Measurements from ENCODE around the gene CDK17. TPM values are rescaled to one million over a fixed set of nuclear protein-coding genes. Genes with fewer than 3 reads are reported as not detected.
A peak's percentile ranks its signal among the peaks of the same experiment; 100 is the strongest.

Gene CDK17
- total and polyA plus RNA-seq, 2 donors (not counting 1 experiment from before 2014, with no cell fraction given), result 15.6 to 87.8 TPM

- Histone ChIP-seq H3K79me2 (ENCODE audit: control insufficient read depth, insufficient read depth, low read length) (peaks cover 99% of the 10 kb centered on the region), H3K36me3 (replicated peaks in 1 of 2; ENCODE audit: control extremely low read depth in 1 of 2, control insufficient read depth in 1 of 2, extremely low read depth in 1 of 2, insufficient read depth in 2 of 2, low read length in 1 of 2) (no peaks in the 10 kb centered on the region), H3K4me2 (replicated peaks; ENCODE audit: low read depth, low read length, poor library complexity, severe bottlenecking) (peak overlapping the region; percentile 7), H4K20me1 (ENCODE audit: control insufficient read depth, insufficient read depth, low read length, poor library complexity, severe bottlenecking) (peaks cover 89% of the 10 kb centered on the region), H3K4me3 (ENCODE audit: control extremely low read depth in 1 of 5, extremely low read depth in 1 of 5, insufficient read depth in 1 of 5, low read depth in 2 of 5, low read length in 4 of 5) (no peak overlapping the region), H3K27ac (ENCODE audit: low read length in 2 of 2) (peak overlapping the region in 1 of 2 donors; percentile 31), H2AFZ (ENCODE audit: insufficient read depth, low read depth, low read length, poor library complexity, severe bottlenecking) (no peak overlapping the region), H3K27me3 (replicated peaks in 1 of 4; ENCODE audit: control extremely low read depth in 1 of 4, control insufficient read depth in 3 of 4, insufficient read depth in 4 of 4, low read length in 3 of 4) (no peaks in the 10 kb centered on the region), H3K9ac (ENCODE audit: low read length) (no peak overlapping the region), H3K9me3 (ENCODE audit: control extremely low read depth in 1 of 3, control insufficient read depth in 2 of 3, insufficient read depth in 1 of 3, low read length in 2 of 3) (peaks cover 0 to 4% (median 0%) of the 10 kb centered on the region in 3 donors), H3K4me1 (ENCODE audit: control insufficient read depth in 2 of 2, insufficient read depth in 2 of 2, low read length in 2 of 2) (peaks cover 20 to 23% of the 10 kb centered on the region in 2 donors)
- no peaks in the 10 kb centered on the region for H3K27me3 Mint-ChIP-seq
- ATAC-seq (ENCODE audit: low read depth) (no peak), DNase-seq (no peak)
- intact Hi-C loops (cut with micrococcal nuclease), result no loop called here
- peak overlapping the region; percentile 71 for H3K27ac Mint-ChIP-seq
- no peaks in the 10 kb centered on the region for H3K9me3 Mint-ChIP-seq (ENCODE audit: insufficient read depth)
- H3K4me3 Mint-ChIP-seq, result peak overlapping the region; percentile 13
- POLR2A ChIA-PET, result no interaction called here
- peaks cover 67% of the 10 kb centered on the region for H3K4me1 Mint-ChIP-seq
- 17% methylated on average over 2 of the region's 2 CpGs for WGBS (ENCODE audit: insufficient coverage)
- CTCF ChIA-PET, result no interaction called here
- TF ChIP-seq EZH2 (IDR thresholded peaks at IDR 0.05; ENCODE audit: borderline replicate concordance, insufficient read depth, low read depth, low read length, poor library complexity, severe bottlenecking), result no peak
- TF ChIP-seq, protein P1, sequence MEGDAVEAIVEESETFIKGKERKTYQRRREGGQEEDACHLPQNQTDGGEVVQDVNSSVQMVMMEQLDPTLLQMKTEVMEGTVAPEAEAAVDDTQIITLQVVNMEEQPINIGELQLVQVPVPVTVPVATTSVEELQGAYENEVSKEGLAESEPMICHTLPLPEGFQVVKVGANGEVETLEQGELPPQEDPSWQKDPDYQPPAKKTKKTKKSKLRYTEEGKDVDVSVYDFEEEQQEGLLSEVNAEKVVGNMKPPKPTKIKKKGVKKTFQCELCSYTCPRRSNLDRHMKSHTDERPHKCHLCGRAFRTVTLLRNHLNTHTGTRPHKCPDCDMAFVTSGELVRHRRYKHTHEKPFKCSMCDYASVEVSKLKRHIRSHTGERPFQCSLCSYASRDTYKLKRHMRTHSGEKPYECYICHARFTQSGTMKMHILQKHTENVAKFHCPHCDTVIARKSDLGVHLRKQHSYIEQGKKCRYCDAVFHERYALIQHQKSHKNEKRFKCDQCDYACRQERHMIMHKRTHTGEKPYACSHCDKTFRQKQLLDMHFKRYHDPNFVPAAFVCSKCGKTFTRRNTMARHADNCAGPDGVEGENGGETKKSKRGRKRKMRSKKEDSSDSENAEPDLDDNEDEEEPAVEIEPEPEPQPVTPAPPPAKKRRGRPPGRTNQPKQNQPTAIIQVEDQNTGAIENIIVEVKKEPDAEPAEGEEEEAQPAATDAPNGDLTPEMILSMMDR (IDR thresholded peaks at IDR 0.05), result no peak
These were observed 13.4 kb downstream of the CDK17 start for GRCh38 chr12:96386794-96387193.

- Mint-ChIP-seq H3K27me3 (no peaks in the 10 kb centered on the region), H3K9me3 (ENCODE audit: insufficient read depth) (no peaks in the 10 kb centered on the region), H3K4me1 (peaks cover 67% of the 10 kb centered on the region), H3K4me3 (no peak overlapping the region), H3K27ac (no peak overlapping the region)
- intact Hi-C loops (cut with micrococcal nuclease), result no loop called here
- no peaks in the 10 kb centered on the region for H3K36me3 ChIP-seq (replicated peaks in 1 of 2; ENCODE audit: control extremely low read depth in 1 of 2, control insufficient read depth in 1 of 2, extremely low read depth in 1 of 2, insufficient read depth in 2 of 2, low read length in 1 of 2)
- no peak for ATAC-seq (ENCODE audit: low read depth)
- no peak overlapping the region for H3K9ac ChIP-seq (ENCODE audit: low read length)
- no peak for DNase-seq
- no peak overlapping the region for H3K4me2 ChIP-seq (replicated peaks; ENCODE audit: low read depth, low read length, poor library complexity, severe bottlenecking)
- no peaks in the 10 kb centered on the region for H3K27me3 ChIP-seq (replicated peaks in 1 of 4; ENCODE audit: control extremely low read depth in 1 of 4, control insufficient read depth in 3 of 4, insufficient read depth in 4 of 4, low read length in 3 of 4)
- ChIA-PET CTCF (interaction anchor here (1.1 kb wide), 2 partner anchors 16 to 91 kb away, joined by 3 to 4 read pairs; partner anchors contain the start of gene CDK17), POLR2A (interaction anchor here (0.5 kb wide), 1 partner anchor 577 kb away, joined by 9 read pairs; no protein-coding TSS in a partner anchor)
- no peak for TF ChIP-seq EZH2 (IDR thresholded peaks at IDR 0.05; ENCODE audit: borderline replicate concordance, insufficient read depth, low read depth, low read length, poor library complexity, severe bottlenecking)
- TF ChIP-seq, protein P1 (IDR thresholded peaks at IDR 0.05), result no peak
- peaks cover 99% of the 10 kb centered on the region for H3K79me2 ChIP-seq (ENCODE audit: control insufficient read depth, insufficient read depth, low read length)
- H3K4me1 ChIP-seq (ENCODE audit: control insufficient read depth in 2 of 2, insufficient read depth in 2 of 2, low read length in 2 of 2), result peaks cover 23% of the 10 kb centered on the region in 2 donors
- H3K9me3 ChIP-seq (ENCODE audit: control extremely low read depth in 1 of 3, control insufficient read depth in 2 of 3, insufficient read depth in 1 of 3, low read length in 2 of 3), result peaks cover 0 to 8% (median 1%) of the 10 kb centered on the region in 3 donors
- no peak overlapping the region for H3K4me3 ChIP-seq (ENCODE audit: control extremely low read depth in 1 of 5, extremely low read depth in 1 of 5, insufficient read depth in 1 of 5, low read depth in 2 of 5, low read length in 4 of 5)
- no peak overlapping the region for H3K27ac ChIP-seq (ENCODE audit: low read length in 2 of 2)
- no peak overlapping the region for H2AFZ ChIP-seq (ENCODE audit: insufficient read depth, low read depth, low read length, poor library complexity, severe bottlenecking)
- 100% methylated on average over 1 of the region's 1 CpG for WGBS (ENCODE audit: insufficient coverage)
- H4K20me1 ChIP-seq (ENCODE audit: control insufficient read depth, insufficient read depth, low read length, poor library complexity, severe bottlenecking), result peaks cover 88% of the 10 kb centered on the region
These were observed 16.2 kb downstream of the CDK17 start for GRCh38 chr12:96383991-96384390.

Data from B cell (primary cell).